Kidney glomerular epithelial cell (primary cell): ENCODE measurements around the gene ADARB2.
"Not testable (repeated sequence)": the region's sequence is repeated elsewhere in the genome, so short reads cannot be mapped to it uniquely, and the experiment has no call there.

Source experiments
- DNase-seq: peaks from one replicate; lab custom pipeline; 2025; lab: John Stamatoyannopoulos, UW

Gene ADARB2

GRCh38 chr10:1169981-1170866, 567.1 kb downstream of the ADARB2 start:
- no peak for DNase-seq

GRCh38 chr10:1169186-1169885, 568.0 kb downstream of the ADARB2 start:
- no peak for DNase-seq

GRCh38 chr10:1168763-1169162, 568.6 kb downstream of the ADARB2 start:
- DNase-seq: no peak

GRCh38 chr10:1166828-1167275, 570.5 kb downstream of the ADARB2 start:
- no peak for DNase-seq

- no peak for DNase-seq
Observed at GRCh38 chr10:1166101-1166827, 571.1 kb downstream of the ADARB2 start.

- no peak for DNase-seq
Observed at GRCh38 chr10:1163831-1164230, 573.5 kb downstream of the ADARB2 start.

- DNase-seq: no peak
Observed at GRCh38 chr10:1163204-1163660, 574.1 kb downstream of the ADARB2 start.

GRCh38 chr10:1162481-1163203, 574.7 kb downstream of the ADARB2 start:
- DNase-seq: no peak

- DNase-seq: not testable (repeated sequence)
Observed at GRCh38 chr10:1161315-1161673, 576.0 kb downstream of the ADARB2 start.

- no peak for DNase-seq
Observed at GRCh38 chr10:1160561-1161314, 576.6 kb downstream of the ADARB2 start.

- no peak for DNase-seq
Observed at GRCh38 chr10:1159131-1160061, 577.9 kb downstream of the ADARB2 start.

- not testable (repeated sequence) for DNase-seq
Observed at GRCh38 chr10:1158536-1158935, 578.8 kb downstream of the ADARB2 start.

- no peak for DNase-seq
Observed at GRCh38 chr10:1158066-1158465, 579.3 kb downstream of the ADARB2 start.

- DNase-seq: no peak
Observed at GRCh38 chr10:1157615-1157933, 579.8 kb downstream of the ADARB2 start.

- DNase-seq: no peak
Observed at GRCh38 chr10:1156921-1157614, 580.3 kb downstream of the ADARB2 start.

GRCh38 chr10:1156616-1156886, 580.8 kb downstream of the ADARB2 start:
- no peak for DNase-seq

- DNase-seq: no peak
Observed at GRCh38 chr10:1155791-1156615, 581.3 kb downstream of the ADARB2 start.

GRCh38 chr10:1154531-1155295, 582.6 kb downstream of the ADARB2 start:
- DNase-seq: no peak
